Astrocyte (in vitro differentiated cells and primary cell): Measurements from ENCODE around the gene SVEP1.

Experiments used
- CTCF ChIP-seq: IDR thresholded peaks from 2 replicates; pipeline ENCODE4 v1.5.1; 2011; ENCODE audit warnings: low read depth, mild to moderate bottlenecking, inconsistent platforms, low read length, moderate library complexity; ENCODE audit not compliant: insufficient read depth
- EZH2 ChIP-seq: IDR thresholded peaks from 2 replicates; pipeline ENCODE4 v1.6.1; 2012; ENCODE audit warnings: mild to moderate bottlenecking, low read length, inconsistent platforms; ENCODE audit not compliant: insufficient read depth

- TF ChIP-seq CTCF = no peak
- no peak for TF ChIP-seq EZH2
Observed at GRCh38 chr9:110364451-110364850, 215.1 kb downstream of the SVEP1 start.
